Testis (tissue), 3 donors: Measurements from ENCODE around the gene TTLL5. TPM values are rescaled to one million over a fixed set of nuclear protein-coding genes. Genes with fewer than 3 reads are reported as not detected.

Source experiments
- DNase-seq: peaks from one replicate; pipeline ENCODE4 v3.0.0-alpha.2; 2019
- H3K27ac ChIP-seq, 2 donors: fragments of 200-600 bp; sonication (generic); one replicate each; pipeline ENCODE4 v1.5.1; 2019
- H3K27me3 ChIP-seq: fragments of 200-600 bp; sonication (generic); one replicate; pipeline ENCODE4 v1.5.1; 2019
- H3K36me3 ChIP-seq: fragments of 200-600 bp; sonication (generic); one replicate; pipeline ENCODE4 v1.5.1; 2017; ENCODE audit warnings: low read depth; ENCODE audit errors: missing control alignments
- H3K4me1 ChIP-seq: fragments of 200-600 bp; sonication (generic); one replicate; pipeline ENCODE4 v1.5.1; 2019
- H3K4me3 ChIP-seq, 2 donors: fragments of 200-600 bp; sonication (generic); one replicate each; pipeline ENCODE4 v1.5.1; 2017 to 2019
- H3K9me3 ChIP-seq: fragments of 200-600 bp; sonication (generic); one replicate; pipeline ENCODE4 v1.5.1; 2017
- POLR2A ChIP-seq: fragments of 450-650 bp; IDR thresholded peaks from one replicate; pipeline ENCODE4 v1.6.1; 2017; ENCODE audit warnings: antibody characterized with exemption, mild to moderate bottlenecking, moderate library complexity
- WGBS, 2 donors: methylation state at CpG; one replicate each; pipeline ENCODE4 v1.1.5; 2018; 5-methylcytosine and 5-hydroxymethylcytosine counted together
- intact Hi-C: fragments of 100-400 bp; cut with DNase I; formaldehyde crosslinking; loops from one replicate; pipeline ENCODE4 v1.15.1; 2023; ENCODE audit warnings: low total_unique reads
- polyA plus RNA-seq: library from polyadenylated mRNA; stranded (reverse); fragments of 350-450 nt; fragmentation: Illumina TruSeq; extraction: RNeasy Lipid Tissue Mini Kit (QIAGEN cat#74804); gene quantifications from one replicate; pipeline ENCODE4 v1.2.3, GENCODE V29; 2014; ENCODE audit warnings: low read depth, low replicate concordance; ENCODE audit not compliant: insufficient read depth
- total RNA-seq, 2 donors: library from RNA; depleted of rRNA; stranded (reverse); fragments of >200 nt; gene quantifications; one replicate each; pipeline ENCODE4 v1.2.3, GENCODE V29; 2016
- TF ChIP-seq, protein P1 (sequence below), 3 experiments: fragments of 450-650 bp in 2 of 3; fragments of 200-600 bp in 1 of 3; sonication (generic) in 1 of 3; IDR thresholded peaks; one replicate each; pipeline ENCODE4 v1.5.1; 2016 to 2019; ENCODE audit warnings: antibody characterized with exemption in 3 of 3, mild to moderate bottlenecking in 2 of 3, moderate library complexity in 1 of 3

Gene TTLL5
- total and polyA plus RNA-seq, 3 donors from 2014 or later, result 112 to 318 (median 155) TPM

GRCh38 chr14:75876530-75876929 lies 215.5 kb downstream of the TTLL5 start:
- Histone ChIP-seq H3K9me3 (no peaks in the 10 kb centered on the region), H3K27me3 (no peaks in the 10 kb centered on the region), H3K27ac (no peak overlapping the region), H3K4me1 (peaks cover 14% of the 10 kb centered on the region), H3K4me3 (no peak overlapping the region), H3K36me3 (no peaks in the 10 kb centered on the region)
- intact Hi-C loops, result no loop called here
- DNase-seq, result peak; percentile 33
- TF ChIP-seq, protein P1, sequence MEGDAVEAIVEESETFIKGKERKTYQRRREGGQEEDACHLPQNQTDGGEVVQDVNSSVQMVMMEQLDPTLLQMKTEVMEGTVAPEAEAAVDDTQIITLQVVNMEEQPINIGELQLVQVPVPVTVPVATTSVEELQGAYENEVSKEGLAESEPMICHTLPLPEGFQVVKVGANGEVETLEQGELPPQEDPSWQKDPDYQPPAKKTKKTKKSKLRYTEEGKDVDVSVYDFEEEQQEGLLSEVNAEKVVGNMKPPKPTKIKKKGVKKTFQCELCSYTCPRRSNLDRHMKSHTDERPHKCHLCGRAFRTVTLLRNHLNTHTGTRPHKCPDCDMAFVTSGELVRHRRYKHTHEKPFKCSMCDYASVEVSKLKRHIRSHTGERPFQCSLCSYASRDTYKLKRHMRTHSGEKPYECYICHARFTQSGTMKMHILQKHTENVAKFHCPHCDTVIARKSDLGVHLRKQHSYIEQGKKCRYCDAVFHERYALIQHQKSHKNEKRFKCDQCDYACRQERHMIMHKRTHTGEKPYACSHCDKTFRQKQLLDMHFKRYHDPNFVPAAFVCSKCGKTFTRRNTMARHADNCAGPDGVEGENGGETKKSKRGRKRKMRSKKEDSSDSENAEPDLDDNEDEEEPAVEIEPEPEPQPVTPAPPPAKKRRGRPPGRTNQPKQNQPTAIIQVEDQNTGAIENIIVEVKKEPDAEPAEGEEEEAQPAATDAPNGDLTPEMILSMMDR (IDR thresholded peaks at IDR 0.05), result no peak
- no peak for TF ChIP-seq POLR2A
- 56 to 70% methylated on average over 3 of the region's 3 CpGs for WGBS, 2 donors

- no peak overlapping the region for H3K4me3 ChIP-seq
- peaks cover 14% of the 10 kb centered on the region for H3K4me1 ChIP-seq
- no peak for DNase-seq
- 97 to 100% methylated on average over 1 of the region's 1 CpG for WGBS, 2 donors
- H3K9me3 ChIP-seq, result no peaks in the 10 kb centered on the region
- TF ChIP-seq POLR2A, result no peak
- TF ChIP-seq, protein P1 (IDR thresholded peaks at IDR 0.05), result no peak
- intact Hi-C loops, result no loop called here
- H3K27ac ChIP-seq, result no peak overlapping the region
- no peaks in the 10 kb centered on the region for H3K27me3 ChIP-seq
- H3K36me3 ChIP-seq, result no peaks in the 10 kb centered on the region
Observed at GRCh38 chr14:75877292-75877691, 216.2 kb downstream of the TTLL5 start.

DNA sequence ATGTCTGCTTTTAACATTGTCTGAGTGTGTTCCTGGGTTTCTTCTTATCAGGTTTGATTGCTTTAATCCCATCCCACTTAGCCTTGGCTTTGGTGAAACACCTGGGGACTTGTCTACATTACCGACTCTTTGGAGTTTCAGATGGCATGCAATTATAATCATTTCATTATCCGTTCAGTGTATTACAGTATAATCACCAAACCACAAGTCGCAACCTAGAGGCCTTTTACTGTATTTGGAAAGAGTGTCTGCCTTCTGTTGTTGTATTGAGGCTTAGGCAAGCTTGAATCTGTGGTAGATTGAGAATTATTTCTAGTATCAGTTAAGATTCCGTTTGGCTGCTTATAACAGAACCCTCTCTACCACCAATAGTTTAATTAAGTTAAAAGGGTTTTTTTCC lies 216.8 kb downstream of the TTLL5 start:
- no peaks in the 10 kb centered on the region for H3K9me3 ChIP-seq
- no peaks in the 10 kb centered on the region for H3K27me3 ChIP-seq
- H3K27ac ChIP-seq, result no peak overlapping the region
- no peaks in the 10 kb centered on the region for H3K36me3 ChIP-seq
- DNase-seq, result no peak
- H3K4me3 ChIP-seq, result no peak overlapping the region
- intact Hi-C loops, result no loop called here
- TF ChIP-seq, protein P1 (IDR thresholded peaks at IDR 0.05), result no peak
- TF ChIP-seq POLR2A, result no peak
- H3K4me1 ChIP-seq, result peaks cover 14% of the 10 kb centered on the region
- WGBS, 2 donors, result 80 to 91% methylated on average over 4 of the region's 4 CpGs

- Histone ChIP-seq H3K27me3 (no peaks in the 10 kb centered on the region), H3K27ac (no peak overlapping the region), H3K36me3 (no peaks in the 10 kb centered on the region), H3K4me1 (peaks cover 14% of the 10 kb centered on the region), H3K9me3 (no peaks in the 10 kb centered on the region), H3K4me3 (no peak overlapping the region)
- no peak for TF ChIP-seq POLR2A
- TF ChIP-seq, protein P1 (IDR thresholded peaks at IDR 0.05), result no peak
- no peak for DNase-seq
- intact Hi-C loops, result no loop called here
- 88 to 97% methylated on average over 3 of the region's 3 CpGs for WGBS, 2 donors
Observed at GRCh38 chr14:75879031-75879430, 218.0 kb downstream of the TTLL5 start.

- H3K27me3 ChIP-seq, result no peaks in the 10 kb centered on the region
- no peaks in the 10 kb centered on the region for H3K9me3 ChIP-seq
- 85 to 100% methylated on average over 1 of the region's 1 CpG for WGBS, 2 donors
- no peaks in the 10 kb centered on the region for H3K36me3 ChIP-seq
- DNase-seq, result no peak
- intact Hi-C loops, result no loop called here
- H3K4me3 ChIP-seq, result no peak overlapping the region
- peaks cover 14% of the 10 kb centered on the region for H3K4me1 ChIP-seq
- no peak overlapping the region for H3K27ac ChIP-seq
- TF ChIP-seq, protein P1 (IDR thresholded peaks at IDR 0.05), result no peak
- TF ChIP-seq POLR2A, result no peak
Observed at GRCh38 chr14:75880512-75880911, 219.5 kb downstream of the TTLL5 start.
